ENCODE data around the gene WLS. TPM values are rescaled to one million over a fixed set of nuclear protein-coding genes. Genes with fewer than 3 reads are reported as not detected.

The WLS gene
- total RNA-seq, 1 donor from 2014 or later, result 85.4 TPM

DNA sequence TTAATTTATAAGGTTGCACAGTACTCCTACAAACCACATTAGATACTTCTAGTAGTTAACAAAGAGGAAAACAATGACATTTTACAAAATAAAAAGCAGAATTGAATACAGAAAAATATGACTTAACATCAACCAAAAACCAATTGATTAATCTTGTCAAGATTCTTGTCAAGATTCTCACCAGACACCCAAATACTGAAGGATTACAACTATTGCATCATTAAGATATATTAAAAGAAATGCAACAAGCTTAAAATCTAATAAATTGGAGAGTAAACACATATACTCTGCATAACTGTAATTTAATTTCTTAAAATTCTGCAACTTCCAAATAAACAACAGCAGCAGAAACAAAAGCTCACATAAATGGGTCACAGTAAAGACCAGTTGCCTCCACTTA is 4.7 kb downstream of the WLS start:
- DNase-seq, result no peak

DNA sequence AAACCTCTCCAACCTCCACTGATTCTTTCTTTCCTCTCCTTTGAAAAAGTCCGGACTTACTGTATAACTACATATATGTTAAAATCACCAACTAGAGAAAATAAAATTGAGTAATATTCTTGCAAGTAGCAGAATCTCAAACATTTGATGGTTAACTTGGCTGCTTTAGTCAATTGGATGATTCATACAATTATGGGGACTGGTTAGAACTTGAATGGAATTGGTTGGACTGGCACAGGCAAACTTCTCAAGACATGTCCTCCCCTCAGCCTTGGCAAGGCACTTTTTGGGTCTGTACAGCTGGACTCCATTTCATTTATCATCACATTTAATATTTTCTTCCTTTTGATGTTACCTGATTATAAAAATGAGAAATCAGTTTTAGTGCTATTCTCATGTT is 6.5 kb downstream of the WLS start:
- DNase-seq, result no peak

DNA sequence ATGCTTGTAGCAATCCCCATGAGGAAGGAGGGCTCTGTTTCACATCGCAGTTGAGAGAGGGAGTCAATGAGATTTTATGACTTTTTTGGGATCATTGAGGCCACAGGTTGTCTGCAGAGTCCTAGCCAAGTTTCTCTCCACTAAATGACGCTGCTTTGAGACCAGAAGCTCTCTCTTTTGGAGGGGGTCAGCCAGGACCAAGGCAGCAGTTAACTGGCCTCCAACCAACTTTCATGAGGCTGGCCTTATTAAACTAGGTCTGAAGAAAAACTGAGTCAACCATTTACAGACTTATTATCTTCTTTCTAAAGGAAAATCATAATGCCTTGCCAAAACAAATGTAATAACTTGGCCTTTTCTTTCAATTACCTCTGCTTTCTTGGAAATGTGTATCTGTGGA is 8.6 kb downstream of the WLS start:
- peak; percentile 77 for DNase-seq

GRCh38 chr1:68221980-68222373 is 10.3 kb downstream of the WLS start:
- DNase-seq, result peak; percentile 19

GRCh38 chr1:68221001-68221979 is 11.0 kb downstream of the WLS start:
- no peak for DNase-seq

- DNase-seq, result no peak
Measured at GRCh38 chr1:68220420-68220819, 11.9 kb downstream of the WLS start.

GRCh38 chr1:68218490-68218889 is 13.8 kb downstream of the WLS start:
- no peak for DNase-seq

GRCh38 chr1:68217618-68218017 is 14.7 kb downstream of the WLS start:
- DNase-seq, result no peak

- DNase-seq, result no peak
Measured at GRCh38 chr1:68217060-68217554, 15.2 kb downstream of the WLS start.

DNA sequence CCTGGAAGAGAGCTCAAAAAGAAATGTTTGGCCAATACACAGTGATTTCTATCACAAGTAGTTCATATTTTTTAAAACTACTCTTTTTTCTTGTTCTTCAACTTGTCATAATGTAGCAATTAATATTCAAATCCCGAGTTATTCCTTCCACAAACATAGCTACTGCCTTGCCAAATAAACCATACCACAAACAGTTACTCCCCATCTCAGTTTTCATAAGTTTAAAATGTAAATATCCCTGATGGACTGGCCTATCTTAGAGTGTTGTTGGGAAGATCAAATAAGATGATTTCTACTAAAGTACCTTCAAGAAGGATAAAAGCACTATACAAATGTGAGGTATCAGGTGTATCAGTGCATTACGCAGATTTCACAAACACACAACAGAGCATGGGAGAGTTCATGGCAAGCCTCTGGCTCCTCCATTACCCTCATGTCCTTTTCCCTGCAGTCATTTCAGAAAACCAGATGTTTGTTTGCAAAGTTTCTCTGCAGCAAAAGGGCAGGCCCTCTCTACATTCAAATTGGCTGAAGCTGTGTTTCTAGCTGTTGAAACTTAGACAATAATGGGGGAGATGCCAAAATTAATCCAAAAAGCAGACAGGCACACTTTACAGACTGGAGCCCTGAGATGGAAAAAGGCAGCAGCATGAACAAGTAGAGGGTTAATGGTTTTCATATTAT is 16.1 kb downstream of the WLS start:
- DNase-seq, result no peak

- DNase-seq, result no peak
Measured at GRCh38 chr1:68213843-68214242, 18.5 kb downstream of the WLS start.

GRCh38 chr1:68211761-68212380 is 20.5 kb downstream of the WLS start:
- no peak for DNase-seq

DNA sequence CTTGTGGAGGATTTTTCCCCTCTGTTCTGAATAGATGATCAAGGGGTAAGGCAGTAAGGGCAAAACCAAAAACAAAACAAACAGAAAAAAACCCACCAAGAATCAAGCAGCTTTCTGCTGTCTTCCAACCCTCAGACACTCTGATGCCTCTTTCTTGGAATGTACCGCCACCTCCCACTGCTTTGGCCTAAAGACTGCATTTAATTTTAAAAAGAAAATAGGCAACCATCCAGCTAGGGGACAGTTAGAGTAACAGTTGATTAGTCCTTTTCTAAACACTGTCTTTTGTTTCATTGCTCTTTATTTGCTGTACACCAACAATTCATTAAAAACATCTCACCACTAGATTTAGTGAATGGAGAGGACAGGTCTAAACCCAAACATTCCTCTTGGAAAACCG is 21.5 kb downstream of the WLS start:
- no peak for DNase-seq

DNA sequence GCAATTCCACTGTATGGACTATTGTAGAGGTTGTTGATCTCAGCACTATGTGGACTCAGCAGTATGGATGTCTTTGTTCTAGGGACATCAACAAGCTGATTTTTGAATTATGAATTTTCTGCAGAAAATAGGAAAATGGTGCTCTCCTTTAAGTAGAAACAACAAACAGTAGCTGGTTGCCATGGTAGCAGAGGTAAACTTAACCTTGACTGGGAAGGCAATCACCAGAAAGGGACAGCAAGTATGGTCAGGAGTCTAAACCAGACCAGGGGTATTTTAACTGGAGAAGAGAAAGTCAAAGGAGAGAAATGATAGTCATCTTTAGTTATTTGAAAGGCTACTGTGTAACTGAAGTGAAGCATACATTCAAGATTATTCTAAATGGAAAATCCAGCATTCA is 22.3 kb downstream of the WLS start:
- no peak for DNase-seq

DNA sequence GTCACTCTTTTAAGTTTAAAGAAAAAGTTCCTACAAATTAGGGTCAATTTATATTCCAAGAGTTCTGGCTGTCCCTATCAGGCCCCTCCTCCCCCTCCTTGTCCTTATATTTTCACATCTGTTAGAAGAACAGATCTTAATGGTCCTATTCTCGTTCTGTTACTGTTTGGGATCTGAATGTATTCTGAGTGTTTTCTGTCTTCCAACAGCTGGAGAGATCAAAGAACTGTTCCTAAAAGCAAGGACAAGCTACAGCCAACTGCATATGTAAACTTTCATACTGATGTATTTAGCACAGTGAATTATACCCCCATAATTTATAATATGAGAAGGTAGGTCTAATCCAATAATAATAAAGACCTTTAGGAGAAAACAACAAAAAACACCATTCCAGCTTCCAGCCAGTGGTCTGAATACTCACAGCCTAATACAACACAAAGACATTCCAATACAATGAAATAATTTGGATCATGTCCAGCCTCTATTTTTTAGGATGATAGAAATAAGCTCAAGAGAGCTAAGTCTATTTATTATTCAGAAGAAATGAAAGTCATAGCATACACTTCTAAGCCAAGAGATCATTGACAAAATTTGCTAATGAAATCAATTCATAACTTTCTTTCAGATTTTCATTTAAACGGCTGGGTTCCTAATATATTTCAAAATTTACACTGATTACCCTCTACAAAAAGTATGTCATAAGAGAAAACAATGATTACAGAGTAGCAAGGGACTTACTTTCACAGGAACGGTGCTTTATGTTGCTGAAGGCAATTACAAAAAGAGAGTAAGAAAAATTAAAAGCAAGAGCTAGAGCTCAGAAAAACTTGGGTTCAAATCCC is 25.3 kb downstream of the WLS start:
- peak; percentile 86 for DNase-seq

- DNase-seq, result no peak
Measured at GRCh38 chr1:68205794-68206358, 26.4 kb downstream of the WLS start.

- DNase-seq, result no peak
Measured at GRCh38 chr1:68204977-68205630, 27.2 kb downstream of the WLS start.

DNA sequence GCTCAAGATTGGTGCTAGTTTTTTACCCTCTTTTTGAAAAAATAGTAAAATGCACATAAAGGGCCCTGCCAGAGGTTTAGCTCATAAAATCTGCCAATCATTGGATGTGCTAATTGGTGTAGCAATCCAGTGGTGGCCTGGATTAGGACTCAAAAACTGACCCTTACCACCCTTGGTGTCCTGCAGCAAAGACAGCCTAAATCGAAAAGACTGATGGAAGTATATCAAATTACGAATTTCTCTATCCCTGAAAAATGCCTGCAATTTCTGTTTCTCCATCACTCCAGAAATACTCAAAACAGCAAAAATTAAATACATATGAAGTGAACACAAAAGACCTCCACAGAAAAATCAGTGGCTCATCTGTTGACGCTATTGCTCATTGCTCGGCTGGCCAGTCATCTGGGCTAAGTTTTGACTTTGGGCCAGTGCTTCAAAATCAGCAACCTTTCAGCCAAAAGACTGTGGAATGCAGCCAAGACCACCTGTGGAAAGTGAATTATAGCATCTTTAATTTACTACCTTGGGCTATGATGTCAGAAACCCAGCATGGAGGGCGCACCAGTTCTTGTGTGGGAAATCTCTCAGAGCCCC is 30.0 kb downstream of the WLS start:
- DNase-seq, result peak; percentile 44

DNA sequence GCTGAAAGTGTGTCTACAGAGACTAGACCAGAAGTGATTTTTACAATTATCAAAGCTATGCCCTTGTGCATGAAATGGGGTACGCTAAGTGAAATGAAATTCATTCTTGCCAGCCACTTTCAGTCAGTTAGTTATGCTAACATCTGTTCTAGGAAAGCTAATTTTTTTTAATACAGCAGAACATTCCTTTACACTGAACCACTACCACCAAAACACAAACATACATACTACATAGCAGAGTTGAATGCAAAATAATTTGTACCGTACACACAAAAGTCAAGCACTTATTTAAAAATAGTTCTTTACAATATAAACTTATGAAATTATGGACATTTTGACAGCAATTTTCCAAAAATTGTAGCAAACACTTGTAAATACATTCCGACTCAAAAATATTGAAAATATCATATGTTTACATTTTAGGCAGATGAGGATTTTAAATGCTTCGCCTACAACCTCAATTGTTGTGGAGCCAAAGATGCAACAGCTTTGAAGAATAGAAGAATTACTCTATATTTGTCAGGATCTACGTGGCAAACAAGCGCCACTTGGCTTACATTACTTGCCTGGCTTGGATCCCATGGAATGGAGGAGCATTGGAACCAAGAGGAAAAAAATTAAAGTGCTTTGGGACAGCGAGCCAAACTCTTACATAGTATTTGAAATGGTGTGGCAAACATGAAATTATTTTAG is 30.6 kb downstream of the WLS start:
- peak; percentile 54 for DNase-seq

GRCh38 chr1:68199603-68200002 is 32.7 kb downstream of the WLS start:
- no peak for DNase-seq

Measured in skin of body (tissue), 2 donors.